NCI-H2107 treated with DMSO at 0.1 percent for 48 hours (cell line): ENCODE measurements around the gene TM2D3.
"Not testable (repeated sequence)": the region's sequence is repeated elsewhere in the genome, so short reads cannot be mapped to it uniquely, and the experiment has no call there.

ENCODE experiments used
- DNase-seq: peaks from one replicate; lab custom pipeline; 2025; ENCODE audit not compliant: unreplicated experiment; lab: John Stamatoyannopoulos, UW

TM2D3 gene

GRCh38 chr15:101657968-101658784 is 6.0 kb upstream of the TM2D3 start:
- DNase-seq: peak; percentile 40

- no peak for DNase-seq
Measured at GRCh38 chr15:101657171-101657570, 5.0 kb upstream of the TM2D3 start.

GRCh38 chr15:101654624-101655337 is 2.6 kb upstream of the TM2D3 start:
- not testable (repeated sequence) for DNase-seq

- no peak for DNase-seq
Measured at GRCh38 chr15:101654171-101654570, 2.0 kb upstream of the TM2D3 start.

GRCh38 chr15:101652786-101653430 is 727 bp upstream of the TM2D3 start:
- no peak for DNase-seq

GRCh38 chr15:101651554-101652097 is 555 bp downstream of the TM2D3 start:
- DNase-seq: no peak

GRCh38 chr15:101650145-101650544 is 2.0 kb downstream of the TM2D3 start:
- DNase-seq: no peak

- no peak for DNase-seq
Measured at GRCh38 chr15:101648356-101648755, 3.8 kb downstream of the TM2D3 start.

GRCh38 chr15:101647251-101647650 is 4.9 kb downstream of the TM2D3 start:
- DNase-seq: no peak

GRCh38 chr15:101646672-101647071 is 5.5 kb downstream of the TM2D3 start:
- no peak for DNase-seq

- no peak for DNase-seq
Measured at GRCh38 chr15:101642361-101642760, 9.8 kb downstream of the TM2D3 start.

- peak; percentile 26 for DNase-seq
Measured at GRCh38 chr15:101641894-101642293, 10.3 kb downstream of the TM2D3 start.

- peak; percentile 61 for DNase-seq
Measured at GRCh38 chr15:101641129-101641764, 10.9 kb downstream of the TM2D3 start.

- no peak for DNase-seq
Measured at GRCh38 chr15:101639667-101640066, 12.5 kb downstream of the TM2D3 start.

- DNase-seq: no peak
Measured at GRCh38 chr15:101637919-101638318, 14.3 kb downstream of the TM2D3 start.

- DNase-seq: no peak
Measured at GRCh38 chr15:101637516-101637915, 14.7 kb downstream of the TM2D3 start.

- DNase-seq: no peak
Measured at GRCh38 chr15:101637038-101637437, 15.1 kb downstream of the TM2D3 start.

- DNase-seq: no peak
Measured at GRCh38 chr15:101635944-101636727, 16.0 kb downstream of the TM2D3 start.

GRCh38 chr15:101633356-101633755 is 18.8 kb downstream of the TM2D3 start:
- no peak for DNase-seq

- DNase-seq: not testable (repeated sequence)
Measured at GRCh38 chr15:101626729-101627128, 25.5 kb downstream of the TM2D3 start.
